LNCAP (cell line): ENCODE measurements around the gene FBXW5.

Experiments
- CTCF ChIP-seq: fragments of 450-650 bp; IDR thresholded peaks from 2 replicates; pipeline ENCODE4 v1.5.1; 2017; ENCODE audit warnings: mild to moderate bottlenecking

Gene FBXW5

DNA sequence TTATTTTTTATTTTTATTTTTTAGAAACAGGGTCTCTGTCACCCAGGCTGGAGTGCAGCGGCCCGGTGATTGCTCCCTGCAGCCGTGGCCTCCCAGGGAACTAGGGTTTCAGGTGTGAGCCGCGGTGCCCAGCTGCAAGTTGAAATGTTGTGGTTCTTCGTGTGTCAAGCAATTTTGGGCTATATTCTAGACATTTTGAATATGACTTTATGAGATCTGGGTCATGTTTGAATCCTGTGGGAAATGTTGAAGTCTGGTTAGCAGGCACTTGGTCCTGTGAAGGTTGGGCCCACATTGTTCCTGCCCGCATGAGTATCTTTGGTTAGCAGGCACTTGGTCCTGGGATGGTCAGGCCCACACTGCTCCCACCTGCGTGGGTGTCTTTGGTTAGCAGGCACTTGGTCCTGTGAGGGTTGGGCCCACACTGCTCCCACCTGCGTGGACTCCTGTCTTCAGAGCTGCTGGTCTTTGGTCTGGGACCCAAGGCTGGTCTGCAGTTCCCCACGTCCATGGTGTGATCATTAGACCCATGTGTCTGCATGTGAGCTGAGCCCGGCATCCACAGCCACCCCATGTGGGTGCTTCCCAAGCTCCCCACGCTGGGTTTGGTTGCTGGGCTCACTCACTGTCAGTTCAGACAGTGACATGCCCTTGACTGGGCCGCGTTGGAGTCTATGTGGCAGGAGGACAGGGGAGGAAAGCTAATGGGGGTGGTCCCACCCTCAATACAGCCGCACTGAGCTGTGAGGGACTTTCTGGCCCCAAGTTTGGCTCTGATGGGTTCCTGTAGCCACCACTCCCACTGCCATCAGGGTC lies 7.1 kb downstream of the FBXW5 start:
- TF ChIP-seq CTCF = no peak

- TF ChIP-seq CTCF = no peak
Observed at GRCh38 chr9:136936645-136937170, 7.8 kb downstream of the FBXW5 start.

DNA sequence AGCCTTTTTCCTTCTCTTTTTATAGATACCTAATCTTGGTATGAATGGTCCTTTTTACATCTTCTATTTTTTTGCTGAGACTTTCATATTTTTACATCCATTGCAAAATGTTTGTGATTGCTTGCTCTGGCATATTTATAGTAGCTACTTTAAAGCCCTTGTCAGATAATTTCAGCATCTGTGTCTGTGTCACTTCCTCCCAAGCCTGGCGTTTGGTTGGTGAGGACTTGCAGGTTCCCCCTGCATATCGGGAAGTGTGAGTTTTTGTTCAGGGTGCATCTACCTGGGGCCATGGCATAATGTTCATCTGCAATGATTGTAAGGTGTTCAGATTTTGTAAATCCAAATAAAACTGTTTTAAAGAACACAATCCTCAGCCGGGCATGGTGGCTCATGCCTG lies 8.9 kb downstream of the FBXW5 start:
- no peak for TF ChIP-seq CTCF

DNA sequence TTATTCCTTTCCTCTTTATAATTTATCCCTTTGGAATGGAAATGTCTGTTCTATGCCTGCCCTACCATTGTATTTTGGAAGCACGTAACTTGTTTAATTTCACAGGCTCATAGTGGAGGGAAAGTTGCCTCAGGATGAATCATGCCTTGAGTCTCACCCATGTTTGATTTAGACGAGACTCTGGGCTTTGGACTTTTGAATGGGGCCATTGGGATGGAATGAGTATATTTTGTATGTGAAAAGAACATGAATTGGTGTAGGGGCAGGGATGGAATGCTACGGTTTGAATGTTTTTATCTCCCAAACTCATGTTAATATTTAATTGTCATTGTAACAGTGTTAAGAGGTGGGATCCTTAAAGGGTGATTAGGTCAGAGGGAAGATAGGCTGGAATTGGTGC lies 10.3 kb downstream of the FBXW5 start:
- no peak for TF ChIP-seq CTCF

- no peak for TF ChIP-seq CTCF
Observed at GRCh38 chr9:136931611-136932130, 12.9 kb downstream of the FBXW5 start.

DNA sequence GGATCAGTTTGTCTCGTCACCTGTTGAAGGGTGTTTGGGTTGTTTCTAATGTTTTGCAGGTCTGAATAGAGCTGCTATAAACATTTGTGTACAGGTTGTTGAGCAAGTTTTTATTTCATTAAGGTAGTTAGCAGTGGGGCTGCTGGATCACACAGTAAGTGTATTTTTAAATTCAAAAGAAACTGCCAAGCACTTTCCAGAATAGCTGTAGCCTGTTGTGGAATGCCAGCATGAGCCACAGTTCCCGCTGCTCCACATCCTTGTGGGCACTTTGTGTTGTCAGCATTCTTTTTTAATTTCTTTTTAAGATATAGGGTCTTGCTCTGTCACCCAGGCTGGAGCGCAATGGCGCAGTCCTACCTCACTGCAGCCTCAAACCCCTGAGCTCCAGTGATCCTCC lies 14.5 kb downstream of the FBXW5 start:
- no peak for TF ChIP-seq CTCF

DNA sequence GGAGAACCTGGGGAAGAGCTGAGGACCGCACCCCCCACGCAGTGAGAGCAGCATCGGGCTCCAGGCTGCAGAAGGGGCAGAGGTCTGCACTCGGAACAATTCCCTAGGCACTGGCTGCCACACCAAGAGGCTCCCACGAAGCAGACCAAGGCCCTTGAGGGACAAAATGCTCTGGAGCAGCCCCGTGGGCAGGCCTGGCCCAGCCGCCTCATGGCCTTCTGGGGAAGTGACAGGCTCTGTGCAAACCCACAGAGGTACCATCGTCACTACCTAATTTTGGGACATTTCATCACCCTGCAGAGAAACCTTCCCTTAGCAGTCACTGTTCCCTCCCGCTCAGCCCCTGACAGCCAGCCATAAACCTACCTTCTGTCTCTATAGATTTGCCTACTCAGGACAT lies 15.9 kb downstream of the FBXW5 start:
- no peak for TF ChIP-seq CTCF
